Epithelial cell of prostate (primary cell): ENCODE data around the gene SMIM11.
A peak's percentile ranks its signal among the peaks of the same experiment; 100 is the strongest.
"Not testable (repeated sequence)": the region's sequence is repeated elsewhere in the genome, so short reads cannot be mapped to it uniquely, and the experiment has no call there.

Experiments
- DNase-seq: peaks from one replicate; pipeline ENCODE4 v3.0.0-alpha.2; 2011; ENCODE audit warnings: low read depth, low spot score
- H3K27ac ChIP-seq: fragments of 450-650 bp; 2 replicates; pipeline ENCODE4 v1.5.1; 2017; ENCODE audit warnings: mild to moderate bottlenecking

The SMIM11 gene

GRCh38 chr21:34353182-34353581 is 22.1 kb upstream of the SMIM11 start:
- no peak for DNase-seq
- H3K27ac ChIP-seq: no peak overlapping the region

- no peak for DNase-seq
- H3K27ac ChIP-seq: no peak overlapping the region
These were observed 20.5 kb upstream of the SMIM11 start for GRCh38 chr21:34354836-34355235.

GRCh38 chr21:34355570-34355969 is 19.7 kb upstream of the SMIM11 start:
- no peak overlapping the region for H3K27ac ChIP-seq
- DNase-seq: no peak

- no peak for DNase-seq
These were observed 17.4 kb upstream of the SMIM11 start for GRCh38 chr21:34357889-34358288.

GRCh38 chr21:34358866-34359265 is 16.4 kb upstream of the SMIM11 start:
- no peak overlapping the region for H3K27ac ChIP-seq
- no peak for DNase-seq

More at GRCh38 chr21:34357889-34358288, 17.4 kb upstream of the SMIM11 start:
- no peak overlapping the region for H3K27ac ChIP-seq

GRCh38 chr21:34360488-34361241 is 14.6 kb upstream of the SMIM11 start:
- DNase-seq: no peak
- no peak overlapping the region for H3K27ac ChIP-seq

- DNase-seq: no peak
These were observed 13.2 kb upstream of the SMIM11 start for GRCh38 chr21:34362136-34362444.

GRCh38 chr21:34362670-34363069 is 12.6 kb upstream of the SMIM11 start:
- no peak for DNase-seq
- H3K27ac ChIP-seq: no peak overlapping the region

More at GRCh38 chr21:34362136-34362444, 13.2 kb upstream of the SMIM11 start:
- no peak overlapping the region for H3K27ac ChIP-seq

GRCh38 chr21:34363733-34364132 is 11.6 kb upstream of the SMIM11 start, which contains the start of gene KCNE2:
Gene KCNE2, plus strand, starts transcription at chr21:34364006. Its CDS starts 6,473 bp downstream, at chr21:34370479.
- no peak for DNase-seq
- no peak within 1 kb of the TSS for H3K27ac ChIP-seq

- no peak for DNase-seq
- H3K27ac ChIP-seq: no peak overlapping the region
These were observed 10.4 kb upstream of the SMIM11 start for GRCh38 chr21:34364921-34365320.

- no peak overlapping the region for H3K27ac ChIP-seq
- DNase-seq: no peak
These were observed 9.5 kb upstream of the SMIM11 start for GRCh38 chr21:34365809-34366208.

- DNase-seq: peak; percentile 43
- no peak overlapping the region for H3K27ac ChIP-seq
These were observed 7.9 kb upstream of the SMIM11 start for GRCh38 chr21:34367320-34367935.

GRCh38 chr21:34369741-34370140 is 5.6 kb upstream of the SMIM11 start:
- no peak overlapping the region for H3K27ac ChIP-seq

GRCh38 chr21:34372321-34372720 is 3.0 kb upstream of the SMIM11 start:
- H3K27ac ChIP-seq: no peak overlapping the region
- DNase-seq: no peak

More at GRCh38 chr21:34369741-34370140, 5.6 kb upstream of the SMIM11 start:
- DNase-seq: no peak

GRCh38 chr21:34374462-34374861 is 845 bp upstream of the SMIM11 start:
- DNase-seq, H3K27ac ChIP-seq: not testable (repeated sequence)

GRCh38 chr21:34375619-34375972 is 289 bp downstream of the SMIM11 start:
- not testable (repeated sequence) for DNase-seq, H3K27ac ChIP-seq

- DNase-seq, H3K27ac ChIP-seq: not testable (repeated sequence)
These were observed 7.8 kb downstream of the SMIM11 start for GRCh38 chr21:34383138-34383537.

GRCh38 chr21:34383724-34384415 is 8.6 kb downstream of the SMIM11 start:
- not testable (repeated sequence) for H3K27ac ChIP-seq, DNase-seq

- H3K27ac ChIP-seq, DNase-seq: not testable (repeated sequence)
These were observed 25.2 kb downstream of the SMIM11 start for GRCh38 chr21:34400522-34400921.

- not testable (repeated sequence) for H3K27ac ChIP-seq, DNase-seq
These were observed 29.4 kb downstream of the SMIM11 start for GRCh38 chr21:34404742-34405141.

- not testable (repeated sequence) for H3K27ac ChIP-seq, DNase-seq
These were observed 30.4 kb downstream of the SMIM11 start for GRCh38 chr21:34405686-34406085.
